GM11168 (cell line): ENCODE data around the gene TCF12.

Experiments
- in situ Hi-C: fragments of 300-500 bp; cut with MboI; formaldehyde crosslinking; loops from one replicate; pipeline ENCODE4 v1.12.0; 2022; ENCODE audit warnings: low sequenced_read_pairs; ENCODE audit not compliant: unreplicated experiment

TCF12 gene

GRCh38 chr15:57337868-57338411 lies 419.5 kb downstream of the TCF12 start:
- in situ Hi-C loops = no loop called here

- in situ Hi-C loops = no loop called here
These were observed 420.9 kb downstream of the TCF12 start for GRCh38 chr15:57339321-57339720.
